Lung (tissue), 12 donors: Measurements from ENCODE around the gene FNIP1. TPM values are rescaled to one million over a fixed set of nuclear protein-coding genes. Genes with fewer than 3 reads are reported as not detected.

Source experiments
- ATAC-seq: fragments of 200-7000 bp; cut with Tn5 transposase; one replicate; pipeline ENCODE4 v1.9.1; 2020; ENCODE audit warnings: moderate number of reproducible peaks; ENCODE audit not compliant: insufficient read depth, low FRiP score
- DNase-seq, 3 donors: peaks; one replicate each; pipeline ENCODE4 v3.0.0-alpha.2; 2013 to 2017
- H3K27ac ChIP-seq, 2 donors: one replicate each; pipeline ENCODE4 v1.5.1; 2013; ENCODE audit warnings: mild to moderate bottlenecking in 2 of 2, moderate library complexity in 2 of 2, control low read depth in 1 of 2, inconsistent platforms in 1 of 2, low read depth in 1 of 2, low read length in 1 of 2
- H3K27me3 ChIP-seq, 3 donors: one replicate each; pipeline ENCODE4 v1.5.1; 2013; ENCODE audit warnings: low read length in 2 of 3; ENCODE audit not compliant: control insufficient read depth in 3 of 3, insufficient read depth in 3 of 3
- H3K36me3 ChIP-seq, 4 donors: one replicate each; pipeline ENCODE4 v1.5.1; 2013; ENCODE audit warnings: low read length in 4 of 4, mild to moderate bottlenecking in 1 of 4, moderate library complexity in 1 of 4; ENCODE audit not compliant: control insufficient read depth in 4 of 4, insufficient read depth in 4 of 4
- H3K4me1 ChIP-seq, 5 donors: one replicate each; pipeline ENCODE4 v1.5.1; 2013; ENCODE audit warnings: low read length in 5 of 5, mild to moderate bottlenecking in 2 of 5, moderate library complexity in 1 of 5; ENCODE audit not compliant: control insufficient read depth in 5 of 5, insufficient read depth in 5 of 5
- H3K4me3 ChIP-seq: one replicate; pipeline ENCODE4 v1.5.1; 2013; ENCODE audit warnings: mild to moderate bottlenecking, control low read depth, moderate library complexity
- H3K9ac ChIP-seq, 2 donors: one replicate each; pipeline ENCODE4 v1.5.1; 2013; ENCODE audit warnings: low read length in 2 of 2, control low read depth in 1 of 2; ENCODE audit not compliant: insufficient read depth in 1 of 2
- H3K9me3 ChIP-seq, 4 donors: one replicate each; pipeline ENCODE4 v1.5.1; 2013; ENCODE audit warnings: low read length in 3 of 4, mild to moderate bottlenecking in 1 of 4, moderate library complexity in 1 of 4; ENCODE audit not compliant: control insufficient read depth in 4 of 4, insufficient read depth in 3 of 4
- WGBS, 2 donors: extraction: QIAGEN DNeasy Blood & Tissue Kit; methylation state at CpG; one replicate each; pipeline ENCODE4 v1.1.7; 2013; 5-methylcytosine and 5-hydroxymethylcytosine counted together
- polyA plus RNA-seq, 2 donors: library from polyadenylated mRNA; stranded (reverse); fragments of 200-250 nt; gene quantifications; one replicate each; pipeline ENCODE4 v1.2.1, GENCODE V29; 2013
- total RNA-seq, 2 donors: library from RNA; depleted of rRNA in 1 of 2; stranded (reverse); fragments of >200 nt in 1 of 2; gene quantifications; one replicate each; pipeline ENCODE4 v1.2.1, GENCODE V29; 2014 to 2021
- TF ChIP-seq, protein P1 (sequence below): IDR thresholded peaks from 2 replicates; pipeline ENCODE4 v1.5.1; 2012; ENCODE audit warnings: mild to moderate bottlenecking; ENCODE audit errors: control extremely low read depth, extremely low read depth
- donor health status: control.
- donor health status: control.
- donor health status: Bipolar disorder and iron deficiency.
- donor health status: healthy.
- donor health status: DM: yes; HTN: yes; CAD: no.

FNIP1 gene
- total and polyA plus RNA-seq, 4 donors = 5.0 to 98.3 (median 22.6) TPM

DNA sequence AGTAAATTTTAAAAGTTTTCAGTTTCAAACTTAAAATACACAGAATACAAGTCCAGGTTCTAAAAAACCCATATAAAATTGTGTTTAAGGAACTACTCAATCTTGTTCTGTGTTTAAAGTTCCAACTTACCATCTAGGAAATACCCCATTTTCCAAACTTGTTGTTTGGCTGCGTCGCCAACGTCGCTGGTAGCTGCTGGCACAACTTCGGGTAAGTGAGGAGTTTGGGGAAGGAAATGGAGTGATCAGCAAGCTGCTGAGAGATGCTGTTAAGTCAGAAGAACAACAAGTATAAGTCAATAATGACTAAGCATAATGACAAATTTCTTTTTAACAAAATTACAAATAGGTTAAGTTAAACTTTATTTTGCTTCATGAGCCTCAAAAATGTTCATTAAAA is 90.5 kb downstream of the FNIP1 start:
- H3K9me3 ChIP-seq = no peaks in the 10 kb centered on the region
- ATAC-seq = no peak
- DNase-seq = no peak
- no peak overlapping the region for H3K4me3 ChIP-seq
- H3K4me1 ChIP-seq = no peaks in the 10 kb centered on the region
- no peak overlapping the region for H3K9ac ChIP-seq
- peaks cover 13 to 37% (median 25%) of the 10 kb centered on the region in 4 donors for H3K36me3 ChIP-seq
- no peak overlapping the region for H3K27ac ChIP-seq
- TF ChIP-seq, protein P1, sequence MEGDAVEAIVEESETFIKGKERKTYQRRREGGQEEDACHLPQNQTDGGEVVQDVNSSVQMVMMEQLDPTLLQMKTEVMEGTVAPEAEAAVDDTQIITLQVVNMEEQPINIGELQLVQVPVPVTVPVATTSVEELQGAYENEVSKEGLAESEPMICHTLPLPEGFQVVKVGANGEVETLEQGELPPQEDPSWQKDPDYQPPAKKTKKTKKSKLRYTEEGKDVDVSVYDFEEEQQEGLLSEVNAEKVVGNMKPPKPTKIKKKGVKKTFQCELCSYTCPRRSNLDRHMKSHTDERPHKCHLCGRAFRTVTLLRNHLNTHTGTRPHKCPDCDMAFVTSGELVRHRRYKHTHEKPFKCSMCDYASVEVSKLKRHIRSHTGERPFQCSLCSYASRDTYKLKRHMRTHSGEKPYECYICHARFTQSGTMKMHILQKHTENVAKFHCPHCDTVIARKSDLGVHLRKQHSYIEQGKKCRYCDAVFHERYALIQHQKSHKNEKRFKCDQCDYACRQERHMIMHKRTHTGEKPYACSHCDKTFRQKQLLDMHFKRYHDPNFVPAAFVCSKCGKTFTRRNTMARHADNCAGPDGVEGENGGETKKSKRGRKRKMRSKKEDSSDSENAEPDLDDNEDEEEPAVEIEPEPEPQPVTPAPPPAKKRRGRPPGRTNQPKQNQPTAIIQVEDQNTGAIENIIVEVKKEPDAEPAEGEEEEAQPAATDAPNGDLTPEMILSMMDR = no peak
- 38 to 63% methylated on average over 5 of the region's 5 CpGs for WGBS, 2 donors
- H3K27me3 ChIP-seq = no peaks in the 10 kb centered on the region

GRCh38 chr5:131694926-131695325 is 101.9 kb downstream of the FNIP1 start:
- WGBS, 2 donors = 98 to 99% methylated on average over 4 of the region's 4 CpGs
- TF ChIP-seq, protein P1 = no peak
- no peak for DNase-seq

GRCh38 chr5:131693894-131694293 is 102.9 kb downstream of the FNIP1 start:
- WGBS, 2 donors = 99 to 100% methylated on average over 1 of the region's 1 CpG
- Histone ChIP-seq H3K9me3 (no peaks in the 10 kb centered on the region), H3K27ac (no peak overlapping the region), H3K4me1 (no peaks in the 10 kb centered on the region), H3K27me3 (no peaks in the 10 kb centered on the region), H3K9ac (no peak overlapping the region), H3K4me3 (no peak overlapping the region), H3K36me3 (peaks cover 4 to 36% (median 19%) of the 10 kb centered on the region in 4 donors)
- TF ChIP-seq, protein P1 = no peak
- no peak for ATAC-seq
- no peak for DNase-seq

More at GRCh38 chr5:131694926-131695325, 101.9 kb downstream of the FNIP1 start:
- Histone ChIP-seq H3K4me1 (no peaks in the 10 kb centered on the region), H3K9ac (no peak overlapping the region), H3K27me3 (no peaks in the 10 kb centered on the region), H3K36me3 (peaks cover 4 to 30% (median 16%) of the 10 kb centered on the region in 4 donors), H3K9me3 (no peaks in the 10 kb centered on the region), H3K27ac (no peak overlapping the region), H3K4me3 (no peak overlapping the region)
- no peak for ATAC-seq
